Panc1 (cell line): ENCODE results near the gene KAT7.

ENCODE experiments used
- CTCF ChIP-seq: fragments of 450-650 bp; IDR thresholded peaks from 2 replicates; pipeline ENCODE4 v1.5.1; 2017; ENCODE audit warnings: mild to moderate bottlenecking
- POLR2AphosphoS5 ChIP-seq: IDR thresholded peaks from 2 replicates; pipeline ENCODE4 v1.6.1; 2012; ENCODE audit warnings: mild to moderate bottlenecking, low read depth, low read length, moderate library complexity
- TCF7L2 ChIP-seq: IDR thresholded peaks from 2 replicates; pipeline ENCODE4 v1.6.1; 2011; ENCODE audit warnings: mild to moderate bottlenecking, low read depth, low read length, inconsistent platforms
- TF ChIP-seq, protein P1 (sequence below), 2 experiments: IDR thresholded peaks; 2 replicates each; pipeline ENCODE4 v1.6.1; 2011 to 2012; ENCODE audit warnings: low read depth in 2 of 2, control low read depth in 1 of 2, low read length in 1 of 2, mild to moderate bottlenecking in 1 of 2, moderate library complexity in 1 of 2; ENCODE audit not compliant: insufficient read depth in 1 of 2

GRCh38 chr17:49853470-49854015 is 65.1 kb downstream of the KAT7 start:
- TF ChIP-seq CTCF (no peak), POLR2AphosphoS5 (no peak), TCF7L2 (no peak)
- TF ChIP-seq, protein P1, sequence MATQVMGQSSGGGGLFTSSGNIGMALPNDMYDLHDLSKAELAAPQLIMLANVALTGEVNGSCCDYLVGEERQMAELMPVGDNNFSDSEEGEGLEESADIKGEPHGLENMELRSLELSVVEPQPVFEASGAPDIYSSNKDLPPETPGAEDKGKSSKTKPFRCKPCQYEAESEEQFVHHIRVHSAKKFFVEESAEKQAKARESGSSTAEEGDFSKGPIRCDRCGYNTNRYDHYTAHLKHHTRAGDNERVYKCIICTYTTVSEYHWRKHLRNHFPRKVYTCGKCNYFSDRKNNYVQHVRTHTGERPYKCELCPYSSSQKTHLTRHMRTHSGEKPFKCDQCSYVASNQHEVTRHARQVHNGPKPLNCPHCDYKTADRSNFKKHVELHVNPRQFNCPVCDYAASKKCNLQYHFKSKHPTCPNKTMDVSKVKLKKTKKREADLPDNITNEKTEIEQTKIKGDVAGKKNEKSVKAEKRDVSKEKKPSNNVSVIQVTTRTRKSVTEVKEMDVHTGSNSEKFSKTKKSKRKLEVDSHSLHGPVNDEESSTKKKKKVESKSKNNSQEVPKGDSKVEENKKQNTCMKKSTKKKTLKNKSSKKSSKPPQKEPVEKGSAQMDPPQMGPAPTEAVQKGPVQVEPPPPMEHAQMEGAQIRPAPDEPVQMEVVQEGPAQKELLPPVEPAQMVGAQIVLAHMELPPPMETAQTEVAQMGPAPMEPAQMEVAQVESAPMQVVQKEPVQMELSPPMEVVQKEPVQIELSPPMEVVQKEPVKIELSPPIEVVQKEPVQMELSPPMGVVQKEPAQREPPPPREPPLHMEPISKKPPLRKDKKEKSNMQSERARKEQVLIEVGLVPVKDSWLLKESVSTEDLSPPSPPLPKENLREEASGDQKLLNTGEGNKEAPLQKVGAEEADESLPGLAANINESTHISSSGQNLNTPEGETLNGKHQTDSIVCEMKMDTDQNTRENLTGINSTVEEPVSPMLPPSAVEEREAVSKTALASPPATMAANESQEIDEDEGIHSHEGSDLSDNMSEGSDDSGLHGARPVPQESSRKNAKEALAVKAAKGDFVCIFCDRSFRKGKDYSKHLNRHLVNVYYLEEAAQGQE (IDR thresholded peaks at IDR 0.05; ENCODE audit: insufficient read depth in 1 of 2, low read depth in 2 of 2, low read length in 1 of 2) = no peak
